ENCODE data around the gene TNPO3.

DNA sequence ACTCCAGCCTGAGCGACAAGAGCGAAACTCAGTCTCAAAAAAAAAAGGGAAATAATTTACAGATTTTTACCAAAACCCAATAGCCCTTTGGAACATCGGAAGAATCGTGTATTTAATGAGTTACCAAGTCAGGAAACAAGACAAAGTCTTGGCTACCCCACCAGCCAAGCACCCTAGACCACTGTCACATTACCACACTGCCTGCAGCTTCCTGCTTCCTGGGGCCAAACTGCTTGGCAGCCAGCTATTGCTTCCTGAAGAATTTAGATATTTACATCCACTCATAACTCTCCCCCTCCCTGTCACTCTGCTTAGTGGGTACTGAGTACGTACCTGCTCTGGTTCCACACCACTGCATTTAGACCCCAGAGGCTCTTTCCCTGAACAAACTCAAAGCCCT, 14.1 kb upstream of the TNPO3 start:
- no peak for TF ChIP-seq TAF1 (IDR thresholded peaks at IDR 0.05; ENCODE audit: low read depth)
- no peak for TF ChIP-seq POLR2AphosphoS5 (IDR thresholded peaks at IDR 0.05)

Data from neural cell (in vitro differentiated cells).